Pericardium fibroblast (primary cell): Measurements from ENCODE around the gene BGLAP. TPM values are rescaled to one million over a fixed set of nuclear protein-coding genes. Genes with fewer than 3 reads are reported as not detected.

ENCODE experiments used
- total RNA-seq: library from RNA; depleted of rRNA; stranded (reverse); fragments of >200 nt; gene quantifications from 2 replicates; pipeline ENCODE4 v1.2.3, GENCODE V29; 2015

Gene BGLAP
- not detected in 2 replicates for total RNA-seq

GRCh38 chr1:156241926-156242325 is at the start of gene BGLAP:
Gene BGLAP (plus strand): TSS chr1:156242184. CDS start chr1:156242232, 48 bp downstream.

GRCh38 chr1:156193488-156194299 is 48.3 kb upstream of the BGLAP start, which contains the start of gene SLC25A44:
Gene SLC25A44 (plus strand): TSS chr1:156194104. CDS start chr1:156199848, 5,744 bp downstream.

GRCh38 chr1:156212833-156213643 is 28.9 kb upstream of the BGLAP start, which contains the start of gene PMF1:
Gene PMF1 (plus strand): TSS chr1:156213007. CDS start chr1:156213016, 9 bp downstream.

GRCh38 chr1:156247460-156248322 is 5.7 kb downstream of the BGLAP start, which contains the start of gene PAQR6:
Gene PAQR6 (minus strand): TSS chr1:156248056. CDS start chr1:156246731, 1,325 bp downstream.

GRCh38 chr1:156282479-156283222 is 40.7 kb downstream of the BGLAP start, which contains the start of gene SMG5:
Gene SMG5 (minus strand): TSS chr1:156282825. CDS start chr1:156282680, 145 bp downstream.

GRCh38 chr1:156284112-156284511 is 42.1 kb downstream of the BGLAP start, which contains the start of gene TMEM79:
Gene TMEM79 (plus strand): TSS chr1:156284325. CDS start chr1:156285227, 902 bp downstream.

Other genes starting within 250 kb of the BGLAP start
- 489 and 630 TPM in 2 replicates for gene SSR2, start 221.2 kb upstream of the BGLAP start, total RNA-seq
- 9.8 and 12.6 TPM in 2 replicates for gene UBQLN4, start 188.4 kb upstream of the BGLAP start, total RNA-seq
- gene LAMTOR2, start 187.4 kb upstream of the BGLAP start, total RNA-seq = 87.3 and 97.6 TPM in 2 replicates
- gene RAB25, start 181.0 kb upstream of the BGLAP start, total RNA-seq = not detected in 2 replicates
- 1.1 and 5.0 TPM in 2 replicates for gene MEX3A, start 159.7 kb upstream of the BGLAP start, total RNA-seq
- gene LMNA, start 127.5 kb upstream of the BGLAP start, total RNA-seq = 508 and 655 TPM in 2 replicates
- gene SEMA4A, start 88.6 kb upstream of the BGLAP start, total RNA-seq = 0.47 and 1.6 TPM in 2 replicates
- gene SLC25A44, start 48.1 kb upstream of the BGLAP start, total RNA-seq = 9.9 and 14.2 TPM in 2 replicates
- 42.0 and 46.9 TPM in 2 replicates for gene PMF1, start 29.2 kb upstream of the BGLAP start, total RNA-seq
- 0.43 and 0.47 TPM in 2 replicates for gene PAQR6, start 5.9 kb downstream of the BGLAP start, total RNA-seq
- gene SMG5, start 40.6 kb downstream of the BGLAP start, total RNA-seq = 33.3 and 39.1 TPM in 2 replicates
- gene TMEM79, start 42.1 kb downstream of the BGLAP start, total RNA-seq = 1.5 and 3.1 TPM in 2 replicates
- 87.5 and 108 TPM in 2 replicates for gene GLMP, start 53.5 kb downstream of the BGLAP start, total RNA-seq
- gene VHLL, start 57.1 kb downstream of the BGLAP start, total RNA-seq = not detected in 2 replicates
- gene CCT3, start 96.1 kb downstream of the BGLAP start, total RNA-seq = 248 TPM in 2 replicates
- not detected in 2 replicates for gene TSACC, start 96.3 kb downstream of the BGLAP start, total RNA-seq
- not detected in 2 replicates for gene RHBG, start 127.0 kb downstream of the BGLAP start, total RNA-seq